GM12872 (cell line): ENCODE measurements around the gene RERE.

Source experiments
- CTCF ChIP-seq: IDR thresholded peaks from 3 replicates; pipeline ENCODE4 v1.5.1; 2011; ENCODE audit warnings: low read depth, mild to moderate bottlenecking, low read length, moderate library complexity; ENCODE audit not compliant: insufficient read depth

The RERE gene

DNA sequence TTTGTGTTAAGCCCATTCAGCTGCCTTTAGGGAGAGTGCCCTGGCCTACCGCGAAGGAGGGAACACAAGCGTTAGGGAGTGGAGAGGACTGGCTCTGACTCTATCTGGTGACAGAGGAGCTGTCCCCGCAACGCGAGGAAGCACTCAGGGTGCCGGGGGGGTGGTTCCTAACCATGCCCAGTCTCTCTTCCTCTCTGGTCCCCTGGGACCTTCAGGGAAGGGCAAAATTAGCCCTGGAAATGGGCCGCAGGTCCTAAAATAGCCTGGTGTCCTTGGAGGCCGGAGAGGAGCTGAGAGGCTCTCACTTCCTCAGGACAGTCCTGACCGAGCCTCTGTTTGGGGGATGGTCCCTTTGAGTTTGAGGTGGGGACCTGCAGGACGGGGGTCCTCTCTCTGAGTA, 493.7 kb downstream of the RERE start:
- no peak for TF ChIP-seq CTCF

DNA sequence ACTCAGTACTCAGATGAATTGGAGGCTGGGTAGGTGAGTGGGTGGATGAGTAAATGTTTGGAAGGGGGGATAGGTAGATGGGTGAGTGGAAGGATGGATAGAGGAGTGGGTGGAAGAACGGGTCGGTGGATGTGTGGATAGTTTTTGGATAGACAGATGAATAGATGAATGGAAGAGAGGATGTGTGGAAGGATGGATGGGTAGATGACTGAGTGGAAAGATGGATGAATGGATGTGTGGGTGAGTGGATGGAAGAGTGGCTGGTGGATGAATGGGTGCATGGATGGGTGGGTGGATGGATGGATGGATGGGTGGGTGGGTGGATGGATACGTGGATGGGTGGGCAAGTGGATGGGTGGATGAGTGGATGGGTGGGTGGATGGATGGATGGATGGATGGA, 495.8 kb downstream of the RERE start:
- TF ChIP-seq CTCF = no peak

DNA sequence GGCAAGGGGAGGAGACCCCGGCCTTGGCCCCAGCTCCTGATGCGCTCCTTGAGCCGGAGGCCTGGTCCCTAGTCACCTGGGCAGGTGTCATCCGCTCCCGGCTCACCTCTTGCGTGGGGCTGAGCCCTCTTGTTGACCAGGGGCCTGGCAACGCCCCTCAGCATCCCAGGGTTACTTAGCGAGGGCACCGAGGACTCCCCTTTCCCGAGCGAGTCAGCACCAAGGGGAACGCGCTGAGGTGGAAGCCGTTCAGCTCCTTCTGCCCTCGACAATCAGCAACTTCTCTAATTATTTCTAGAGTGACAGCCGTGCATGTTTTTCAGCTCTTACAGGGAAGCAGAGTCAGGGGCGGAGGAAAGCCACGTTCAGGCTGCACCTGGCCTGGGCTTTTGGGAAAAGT, 499.0 kb downstream of the RERE start:
- no peak for TF ChIP-seq CTCF

DNA sequence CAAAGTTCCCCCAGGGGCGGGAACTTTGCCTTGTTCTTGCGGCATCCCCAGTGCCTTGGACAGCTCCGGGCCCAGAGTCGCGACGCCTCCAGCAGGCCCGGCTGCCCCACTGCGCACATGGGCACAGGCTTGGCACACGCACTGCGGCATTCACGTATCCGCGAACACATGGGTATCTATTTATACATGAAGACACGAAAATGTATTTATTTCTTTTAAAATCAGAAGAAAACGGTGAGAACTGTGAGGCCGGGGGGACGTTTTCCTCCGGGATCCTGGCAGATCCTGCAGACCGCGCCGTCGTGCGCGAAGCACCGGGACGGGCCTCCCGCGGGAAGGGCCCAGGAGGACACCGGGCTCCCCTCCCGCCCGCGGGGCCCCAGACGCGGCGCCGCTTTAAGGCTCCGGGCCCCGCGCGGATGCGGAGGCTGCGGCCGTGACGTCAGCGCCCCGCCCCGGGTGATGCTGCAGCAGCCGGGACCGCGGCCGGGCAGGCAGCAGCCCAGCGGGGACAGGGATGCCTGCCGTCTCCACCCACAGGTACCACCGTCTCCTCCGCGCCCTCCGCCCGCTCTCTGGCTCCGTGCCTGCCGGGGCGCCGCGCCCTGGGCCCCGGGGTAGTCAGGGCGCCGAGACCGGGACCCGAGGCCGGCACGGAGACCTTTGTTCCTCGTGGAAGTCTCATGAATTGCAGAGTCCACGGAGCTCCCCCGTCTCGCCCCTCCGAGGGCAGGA, 499.6 kb downstream of the RERE start, which contains the start of gene SLC45A1:
Gene SLC45A1 (plus strand): TSS at position 468 of the 735 bp plus-strand sequence. CDS start 6,216 bp downstream, outside the sequence.
- TF ChIP-seq CTCF = no peak

DNA sequence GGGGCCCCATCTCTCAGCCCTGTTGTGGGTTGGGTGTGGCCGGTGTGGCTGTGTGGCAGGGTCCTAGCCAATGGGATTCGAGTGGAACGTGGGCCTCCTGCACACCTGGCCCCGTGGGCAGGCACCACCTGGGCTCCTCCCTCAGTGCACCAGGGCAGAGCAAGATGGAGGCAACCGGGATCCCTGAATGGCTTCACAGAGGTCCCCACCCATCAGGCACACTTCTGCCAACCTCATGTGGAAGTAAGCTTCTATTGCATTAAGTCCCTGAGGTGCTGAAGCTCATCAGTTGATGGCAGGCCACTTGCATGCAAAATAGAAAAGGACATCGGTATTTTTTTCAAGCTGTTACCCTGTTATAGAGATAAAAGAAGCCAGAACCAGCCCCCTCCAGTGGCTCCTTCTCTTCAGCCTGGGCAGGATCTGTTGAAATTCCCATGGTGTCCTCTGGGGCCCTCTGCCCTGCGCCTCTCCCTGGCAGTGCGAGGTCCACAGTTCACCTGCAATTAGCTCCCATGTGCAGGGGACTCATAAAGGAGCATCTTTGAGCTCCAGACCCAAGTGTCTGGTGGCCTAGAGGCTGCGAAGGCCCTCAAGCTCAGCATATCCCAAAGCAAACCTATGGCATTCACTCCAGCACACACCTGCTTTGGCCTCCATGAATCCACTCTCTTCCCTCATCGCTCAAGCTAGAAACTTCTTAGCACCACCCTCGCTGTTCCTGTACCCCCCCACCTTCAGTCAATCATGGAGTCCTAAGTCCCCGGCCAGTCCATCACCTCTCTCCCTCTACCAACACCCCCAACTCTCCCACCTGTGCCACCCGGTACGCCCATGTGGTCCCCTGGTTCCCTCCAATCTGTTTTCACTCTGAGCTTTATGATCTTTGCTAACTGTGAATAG, 501.6 kb downstream of the RERE start:
- TF ChIP-seq CTCF = peak; percentile 14; the same call in 1 of the 3 replicates

- peak; percentile 83 for TF ChIP-seq CTCF
These were observed 502.8 kb downstream of the RERE start for GRCh38 chr1:8314346-8315280.
